ENCODE data around the gene SLC29A2.

DNA sequence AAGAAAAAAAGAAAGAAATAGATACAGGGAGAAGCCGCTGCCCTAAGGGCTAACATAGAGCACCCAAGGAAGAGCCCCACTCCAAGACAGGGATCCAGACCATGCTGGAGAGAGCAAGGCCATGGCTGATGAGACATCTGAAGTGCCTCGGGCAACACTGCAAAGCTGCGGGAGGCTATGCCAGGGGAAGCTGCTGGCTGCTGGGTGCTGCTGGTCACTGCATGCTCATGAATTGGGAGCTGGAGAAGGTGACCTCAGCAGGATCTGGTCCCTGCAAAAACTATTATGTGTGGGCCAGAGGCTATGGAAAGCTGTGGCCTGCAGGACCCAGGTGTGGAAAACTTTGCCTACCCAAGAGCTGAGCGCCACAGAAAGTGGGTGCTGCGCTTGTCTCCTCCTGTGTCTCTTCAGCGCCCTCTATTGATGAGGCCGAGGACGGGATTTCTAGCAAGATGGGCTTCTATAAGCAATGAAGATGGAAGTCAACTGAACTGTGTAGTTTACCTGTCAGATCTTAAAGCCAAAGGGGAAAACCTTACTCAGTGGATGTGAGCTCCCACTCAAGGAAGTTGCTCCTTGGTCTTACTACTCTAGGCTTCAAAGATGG, 17.3 kb upstream of the SLC29A2 start:
- TF ChIP-seq, protein P1, sequence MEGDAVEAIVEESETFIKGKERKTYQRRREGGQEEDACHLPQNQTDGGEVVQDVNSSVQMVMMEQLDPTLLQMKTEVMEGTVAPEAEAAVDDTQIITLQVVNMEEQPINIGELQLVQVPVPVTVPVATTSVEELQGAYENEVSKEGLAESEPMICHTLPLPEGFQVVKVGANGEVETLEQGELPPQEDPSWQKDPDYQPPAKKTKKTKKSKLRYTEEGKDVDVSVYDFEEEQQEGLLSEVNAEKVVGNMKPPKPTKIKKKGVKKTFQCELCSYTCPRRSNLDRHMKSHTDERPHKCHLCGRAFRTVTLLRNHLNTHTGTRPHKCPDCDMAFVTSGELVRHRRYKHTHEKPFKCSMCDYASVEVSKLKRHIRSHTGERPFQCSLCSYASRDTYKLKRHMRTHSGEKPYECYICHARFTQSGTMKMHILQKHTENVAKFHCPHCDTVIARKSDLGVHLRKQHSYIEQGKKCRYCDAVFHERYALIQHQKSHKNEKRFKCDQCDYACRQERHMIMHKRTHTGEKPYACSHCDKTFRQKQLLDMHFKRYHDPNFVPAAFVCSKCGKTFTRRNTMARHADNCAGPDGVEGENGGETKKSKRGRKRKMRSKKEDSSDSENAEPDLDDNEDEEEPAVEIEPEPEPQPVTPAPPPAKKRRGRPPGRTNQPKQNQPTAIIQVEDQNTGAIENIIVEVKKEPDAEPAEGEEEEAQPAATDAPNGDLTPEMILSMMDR (tag by site-specific recombination; IDR thresholded peaks at IDR 0.05) = no peak; the same call in 1 of the 2 replicates
- no peak for TF ChIP-seq ZNF292 (tag by site-specific recombination; IDR thresholded peaks at IDR 0.05; ENCODE audit: borderline replicate concordance, low read depth)
- TF ChIP-seq, protein P2, sequence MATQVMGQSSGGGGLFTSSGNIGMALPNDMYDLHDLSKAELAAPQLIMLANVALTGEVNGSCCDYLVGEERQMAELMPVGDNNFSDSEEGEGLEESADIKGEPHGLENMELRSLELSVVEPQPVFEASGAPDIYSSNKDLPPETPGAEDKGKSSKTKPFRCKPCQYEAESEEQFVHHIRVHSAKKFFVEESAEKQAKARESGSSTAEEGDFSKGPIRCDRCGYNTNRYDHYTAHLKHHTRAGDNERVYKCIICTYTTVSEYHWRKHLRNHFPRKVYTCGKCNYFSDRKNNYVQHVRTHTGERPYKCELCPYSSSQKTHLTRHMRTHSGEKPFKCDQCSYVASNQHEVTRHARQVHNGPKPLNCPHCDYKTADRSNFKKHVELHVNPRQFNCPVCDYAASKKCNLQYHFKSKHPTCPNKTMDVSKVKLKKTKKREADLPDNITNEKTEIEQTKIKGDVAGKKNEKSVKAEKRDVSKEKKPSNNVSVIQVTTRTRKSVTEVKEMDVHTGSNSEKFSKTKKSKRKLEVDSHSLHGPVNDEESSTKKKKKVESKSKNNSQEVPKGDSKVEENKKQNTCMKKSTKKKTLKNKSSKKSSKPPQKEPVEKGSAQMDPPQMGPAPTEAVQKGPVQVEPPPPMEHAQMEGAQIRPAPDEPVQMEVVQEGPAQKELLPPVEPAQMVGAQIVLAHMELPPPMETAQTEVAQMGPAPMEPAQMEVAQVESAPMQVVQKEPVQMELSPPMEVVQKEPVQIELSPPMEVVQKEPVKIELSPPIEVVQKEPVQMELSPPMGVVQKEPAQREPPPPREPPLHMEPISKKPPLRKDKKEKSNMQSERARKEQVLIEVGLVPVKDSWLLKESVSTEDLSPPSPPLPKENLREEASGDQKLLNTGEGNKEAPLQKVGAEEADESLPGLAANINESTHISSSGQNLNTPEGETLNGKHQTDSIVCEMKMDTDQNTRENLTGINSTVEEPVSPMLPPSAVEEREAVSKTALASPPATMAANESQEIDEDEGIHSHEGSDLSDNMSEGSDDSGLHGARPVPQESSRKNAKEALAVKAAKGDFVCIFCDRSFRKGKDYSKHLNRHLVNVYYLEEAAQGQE (tag by site-specific recombination; IDR thresholded peaks at IDR 0.05) = no peak
- TF ChIP-seq ZNF366 (tag by site-specific recombination; conservative IDR thresholded peaks at IDR 0.05) = no peak
- TF ChIP-seq ZNF121 (tag by site-specific recombination; IDR thresholded peaks at IDR 0.05) = no peak
- TF ChIP-seq, protein P3, sequence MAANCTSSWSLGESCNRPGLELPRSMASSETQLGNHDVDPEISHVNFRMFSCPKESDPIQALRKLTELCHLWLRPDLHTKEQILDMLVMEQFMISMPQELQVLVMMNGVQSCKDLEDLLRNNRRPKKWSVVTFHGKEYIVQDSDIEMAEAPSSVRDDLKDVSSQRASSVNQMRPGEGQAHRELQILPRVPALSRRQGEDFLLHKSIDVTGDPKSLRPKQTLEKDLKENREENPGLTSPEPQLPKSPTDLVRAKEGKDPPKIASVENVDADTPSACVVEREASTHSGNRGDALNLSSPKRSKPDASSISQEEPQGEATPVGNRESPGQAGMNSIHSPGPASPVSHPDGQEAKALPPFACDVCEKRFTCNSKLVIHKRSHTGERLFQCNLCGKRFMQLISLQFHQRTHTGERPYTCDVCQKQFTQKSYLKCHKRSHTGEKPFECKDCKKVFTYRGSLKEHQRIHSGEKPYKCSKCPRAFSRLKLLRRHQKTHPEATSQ (tag by site-specific recombination; IDR thresholded peaks at IDR 0.05) = no peak
- TF ChIP-seq, protein P4, sequence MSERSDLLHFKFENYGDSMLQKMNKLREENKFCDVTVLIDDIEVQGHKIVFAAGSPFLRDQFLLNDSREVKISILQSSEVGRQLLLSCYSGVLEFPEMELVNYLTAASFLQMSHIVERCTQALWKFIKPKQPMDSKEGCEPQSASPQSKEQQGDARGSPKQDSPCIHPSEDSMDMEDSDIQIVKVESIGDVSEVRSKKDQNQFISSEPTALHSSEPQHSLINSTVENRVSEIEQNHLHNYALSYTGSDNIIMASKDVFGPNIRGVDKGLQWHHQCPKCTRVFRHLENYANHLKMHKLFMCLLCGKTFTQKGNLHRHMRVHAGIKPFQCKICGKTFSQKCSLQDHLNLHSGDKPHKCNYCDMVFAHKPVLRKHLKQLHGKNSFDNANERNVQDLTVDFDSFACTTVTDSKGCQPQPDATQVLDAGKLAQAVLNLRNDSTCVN (tag by site-specific recombination; optimal IDR thresholded peaks at IDR 0.05) = no peak
- TF ChIP-seq ZNF473 (tag by site-specific recombination; IDR thresholded peaks at IDR 0.05) = no peak
- TF ChIP-seq ZNF2 (tag by site-specific recombination; IDR thresholded peaks at IDR 0.05) = no peak
- TF ChIP-seq ZNF324 (tag by site-specific recombination; IDR thresholded peaks at IDR 0.05) = no peak
- no peak for TF ChIP-seq GLI2 (tag by site-specific recombination; IDR thresholded peaks at IDR 0.05; ENCODE audit: borderline replicate concordance, low read depth)
- TF ChIP-seq ZNF561 (tag by site-specific recombination; IDR thresholded peaks at IDR 0.05; ENCODE audit: borderline replicate concordance) = no peak
- no peak for TF ChIP-seq ZBTB1 (tag by site-specific recombination; IDR thresholded peaks at IDR 0.05)

Measured in HEK293 (cell line).